HepG2 (cell line): ENCODE data around the gene TRIM15. TPM values are rescaled to one million over a fixed set of nuclear protein-coding genes. Genes with fewer than 3 reads are reported as not detected.

ENCODE experiments used
- ATAC-seq: fragments of 200-7000 bp; cut with Tn5 transposase; 3 replicates; pipeline ENCODE4 v1.9.1; 2020; ENCODE audit warnings: mild to moderate bottlenecking, moderate library complexity
- BruUV-seq: library from RNA; stranded (reverse); fragments of 400-500 nt; replicated peaks from 2 replicates; lab custom pipeline; 2021; lab: Mats Ljungman, UMichigan
- CTCF ChIA-PET: fragments of 300-600 bp; formaldehyde crosslinking; extraction: SDS; loops from one replicate; lab custom pipeline; 2021; ENCODE audit warnings: low total read pairs, inconsistent platforms, low intra/inter-chr PET ratio; lab: Yijun Ruan, JAX
- POLR2A ChIA-PET: fragments of 350-600 bp; sonication (Branson Sonifier 250); formaldehyde crosslinking; loops from one replicate; lab custom pipeline; 2020; ENCODE audit warnings: antibody characterized with exemption, inconsistent platforms; lab: Yijun Ruan, JAX
- DNase-seq: peaks from one replicate; pipeline ENCODE4 v3.0.0-alpha.2; 2015; ENCODE audit warnings: low spot score
- FAIRE-seq: peaks from 3 replicates; lab custom pipeline; 2011; peaks lifted over from hg19 to GRCh38; lab: Jason Lieb, UNC
- H2AFZ ChIP-seq: one replicate; pipeline ENCODE4 v1.6.1; 2011; ENCODE audit warnings: low read length, inconsistent platforms
- H3K27ac ChIP-seq: fragments of 300-600 bp; 3 replicates; pipeline ENCODE4 v1.8.0; 2011; ENCODE audit warnings: mixed run types, mild to moderate bottlenecking, mixed read lengths, low read length, inconsistent platforms; ENCODE audit not compliant: insufficient read depth; ENCODE audit errors: extremely low read length
- H3K27me3 ChIP-seq, 2 experiments: fragments of 200-600 bp in 1 of 2; 2 replicates in 1 of 2; 3 replicates in 1 of 2; pipeline versions ENCODE4 v1.6.0 to v1.8.0; 2011; ENCODE audit warnings: low read length in 2 of 2, mild to moderate bottlenecking in 2 of 2, moderate library complexity in 2 of 2, inconsistent platforms in 1 of 2; ENCODE audit not compliant: insufficient read depth in 2 of 2, control insufficient read depth in 1 of 2
- H3K36me3 ChIP-seq, 2 experiments: fragments of 200-600 bp in 1 of 2; replicated peaks in 1 of 2; 2 replicates in 1 of 2; 3 replicates in 1 of 2; pipeline versions ENCODE4 v1.5.1 to v1.8.0; 2011; ENCODE audit warnings: low read length in 2 of 2, inconsistent platforms in 1 of 2; ENCODE audit not compliant: insufficient read depth in 2 of 2, control insufficient read depth in 1 of 2
- H3K4me1 ChIP-seq: 2 replicates; pipeline ENCODE4 v1.5.1; 2012; ENCODE audit warnings: low read length, inconsistent platforms; ENCODE audit not compliant: insufficient read depth
- H3K4me2 ChIP-seq: 2 replicates; pipeline ENCODE4 v1.6.0; 2011; ENCODE audit warnings: low read depth, low read length, inconsistent platforms
- H3K4me3 ChIP-seq, 3 experiments: fragments of 200-600 bp in 1 of 3; sonication (generic), shearing (Covaris generic) in 1 of 3; replicated peaks in 1 of 3; 2 replicates each; pipeline ENCODE4 v1.5.1; 2011 to 2016; ENCODE audit warnings: low read length in 3 of 3, inconsistent platforms in 2 of 3, low read depth in 2 of 3, mild to moderate bottlenecking in 2 of 3, control low read depth in 1 of 3, mixed read lengths in 1 of 3; ENCODE audit not compliant: insufficient read depth in 1 of 3
- H3K79me2 ChIP-seq: one replicate; pipeline ENCODE4 v1.6.1; 2011; ENCODE audit warnings: low read length, inconsistent platforms; ENCODE audit not compliant: insufficient read depth
- H3K9ac ChIP-seq: 2 replicates; pipeline ENCODE4 v1.6.0; 2011; ENCODE audit warnings: mild to moderate bottlenecking, low read depth, low read length, inconsistent platforms; ENCODE audit not compliant: insufficient read depth
- H3K9me3 ChIP-seq: 2 replicates; pipeline ENCODE4 v1.5.1; 2012; ENCODE audit warnings: mild to moderate bottlenecking, low read length
- H4K20me1 ChIP-seq: 2 replicates; pipeline ENCODE4 v1.6.0; 2011; ENCODE audit warnings: inconsistent platforms, mild to moderate bottlenecking, low read length, moderate library complexity; ENCODE audit not compliant: insufficient read depth
- AGO2 ChIP-seq: fragments of 200-400 bp; formaldehyde crosslinking; optimal IDR thresholded peaks from 2 replicates; pipeline ENCODE3; 2017; ENCODE audit warnings: mild to moderate bottlenecking, low read depth, low read length, moderate library complexity
- DMTF1 ChIP-seq: sonication (generic); formaldehyde crosslinking; IDR thresholded peaks from 2 replicates; pipeline ENCODE4 v1.4.0; 2020; ENCODE audit warnings: mild to moderate bottlenecking, missing genetic modification reagents
- ETS1 ChIP-seq: sonication (generic); formaldehyde crosslinking; IDR thresholded peaks from 2 replicates; pipeline ENCODE4 v1.4.0; 2020; ENCODE audit warnings: missing genetic modification reagents
- FOXK2 ChIP-seq: fragments of 450-650 bp; IDR thresholded peaks from 2 replicates; pipeline ENCODE4 v1.6.1; 2016
- HINFP ChIP-seq: sonication (generic); formaldehyde crosslinking; IDR thresholded peaks from 2 replicates; pipeline ENCODE4 v1.4.0; 2020; ENCODE audit warnings: low read depth, mild to moderate bottlenecking, missing genetic modification reagents
- MYNN ChIP-seq: sonication (generic); formaldehyde crosslinking; IDR thresholded peaks from 2 replicates; pipeline ENCODE4 v1.4.0; 2020; ENCODE audit warnings: mild to moderate bottlenecking, low read depth, missing genetic modification reagents
- SP4 ChIP-seq: sonication (generic); formaldehyde crosslinking; IDR thresholded peaks from 2 replicates; pipeline ENCODE4 v1.8.1; 2023; ENCODE audit warnings: mild to moderate bottlenecking, missing genetic modification reagents
- YY1 ChIP-seq: IDR thresholded peaks from 2 replicates; pipeline ENCODE4 v1.6.1; 2011; ENCODE audit warnings: low read length, low read depth, moderate library complexity, mild to moderate bottlenecking; ENCODE audit not compliant: insufficient read depth, insufficient replicate concordance
- ZBTB20 ChIP-seq: sonication (generic); formaldehyde crosslinking; IDR thresholded peaks from 2 replicates; pipeline ENCODE4 v1.8.1; 2023; ENCODE audit warnings: missing genetic modification reagents, low read depth, mild to moderate bottlenecking, borderline replicate concordance
- ZNF282 ChIP-seq: fragments of 450-650 bp; IDR thresholded peaks from 2 replicates; pipeline ENCODE4 v1.6.1; 2018; ENCODE audit not compliant: partially characterized antibody
- ZNF543 ChIP-seq: sonication (generic); formaldehyde crosslinking; IDR thresholded peaks from 2 replicates; pipeline ENCODE4 v1.4.0; 2020; ENCODE audit warnings: mild to moderate bottlenecking, missing genetic modification reagents
- ZNF574 ChIP-seq: sonication (generic); formaldehyde crosslinking; IDR thresholded peaks from 2 replicates; pipeline ENCODE4 v1.4.0; 2020; ENCODE audit warnings: missing genetic modification reagents
- ZNF678 ChIP-seq: sonication (generic); formaldehyde crosslinking; IDR thresholded peaks from 2 replicates; pipeline ENCODE4 v1.4.0; 2020; ENCODE audit warnings: mild to moderate bottlenecking, missing genetic modification reagents
- WGBS: methylation state at CpG from one replicate; pipeline ENCODE4 v1.1.6; 2017; ENCODE audit warnings: low lambda C conversion rate; 5-methylcytosine and 5-hydroxymethylcytosine counted together
- in situ Hi-C: cut with HindIII; loops from 2 replicates; pipeline ENCODE4 v1.10.0; 2017; ENCODE audit warnings: low pct_unique_long_range_greater_than_20kb; ENCODE audit not compliant: extremely low pct_ligation_motif_present
- intact Hi-C: fragments of 100-400 bp; cut with micrococcal nuclease; formaldehyde crosslinking; loops from one replicate; pipeline ENCODE4 v1.10.0; 2022; ENCODE audit not compliant: unreplicated experiment
- polyA plus RNA-seq, 8 experiments: library from polyadenylated mRNA; depleted of rRNA in 3 of 8; stranded (reverse) in 7 of 8; unstranded in 1 of 8; fragments of >200 nt; fragmentation: Illumina TruSeq in 4 of 8; extraction: Trizol in 4 of 8; gene quantifications; 2 replicates each; pipeline versions ENCODE4 v1.2.1 to v1.2.3, GENCODE V29; 2011 to 2016; ENCODE audit warnings: low read depth in 4 of 8, missing spikeins in 1 of 8, mixed read lengths in 1 of 8; ENCODE audit not compliant: insufficient read depth in 1 of 8
- total RNA-seq, 5 experiments: library from RNA; depleted of rRNA; stranded (reverse); fragments of >200 nt; fragmentation: Illumina TruSeq; extraction: Trizol; gene quantifications; 2 replicates each; pipeline ENCODE4 v1.2.3, GENCODE V29; 2016; ENCODE audit warnings: low read depth in 1 of 5
- TF ChIP-seq, protein P1 (sequence below): sonication (generic); formaldehyde crosslinking; IDR thresholded peaks from 2 replicates; pipeline ENCODE4 v1.5.0; 2020; ENCODE audit warnings: mild to moderate bottlenecking, missing genetic modification reagents

Gene TRIM15
- total and polyA plus RNA-seq, 2 of the 13 experiments (the other 11 are each of a cell fraction or from before 2014, with no cell fraction given) = 35.1 to 38.2 TPM

GRCh38 chr6:30167101-30167500 is 3.8 kb downstream of the TRIM15 start:
- FAIRE-seq = no peak
- ChIA-PET POLR2A (interaction anchor here (1.4 kb wide), 1 partner anchor 65 kb away, joined by 3 read pairs; no protein-coding TSS in a partner anchor), CTCF (no interaction called here)
- WGBS = 91% methylated on average over 6 of the region's 6 CpGs
- peaks cover 19 to 51% of the 10 kb centered on the region in 2 experiments for H3K36me3 ChIP-seq
- H4K20me1 ChIP-seq = no peaks in the 10 kb centered on the region; the same call in 1 of the 2 replicates
- in situ Hi-C loops (no loop called here), intact Hi-C loops (no loop called here)
- DNase-seq = no peak
- H3K9me3 ChIP-seq = no peaks in the 10 kb centered on the region
- peaks cover 41% of the 10 kb centered on the region for H3K4me1 ChIP-seq
- H3K79me2 ChIP-seq = peaks cover 38% of the 10 kb centered on the region
- no peak overlapping the region for H3K9ac ChIP-seq
- no peak overlapping the region for H3K4me2 ChIP-seq
- ATAC-seq = no peak
- no peak overlapping the region for H2AFZ ChIP-seq
- no peak overlapping the region for H3K27ac ChIP-seq
- no TSS peak for BruUV-seq
- no peak overlapping the region for H3K4me3 ChIP-seq
- H3K27me3 ChIP-seq = peaks cover 0 to 3% of the 10 kb centered on the region in 2 experiments; a peak in 1 of 5 replicates
- TF ChIP-seq ZNF574 (CRISPR knock-in tag) (no peak), YY1 (no peak), ZBTB20 (CRISPR knock-in tag) (no peak), HINFP (CRISPR knock-in tag) (no peak), ZNF282 (no peak), MYNN (no peak), FOXK2 (no peak), SP4 (CRISPR knock-in tag) (no peak), ZNF678 (CRISPR knock-in tag) (no peak), AGO2 (no peak), DMTF1 (CRISPR knock-in tag) (no peak), ZNF543 (CRISPR knock-in tag) (no peak), ETS1 (CRISPR knock-in tag) (no peak)
- TF ChIP-seq, protein P1, sequence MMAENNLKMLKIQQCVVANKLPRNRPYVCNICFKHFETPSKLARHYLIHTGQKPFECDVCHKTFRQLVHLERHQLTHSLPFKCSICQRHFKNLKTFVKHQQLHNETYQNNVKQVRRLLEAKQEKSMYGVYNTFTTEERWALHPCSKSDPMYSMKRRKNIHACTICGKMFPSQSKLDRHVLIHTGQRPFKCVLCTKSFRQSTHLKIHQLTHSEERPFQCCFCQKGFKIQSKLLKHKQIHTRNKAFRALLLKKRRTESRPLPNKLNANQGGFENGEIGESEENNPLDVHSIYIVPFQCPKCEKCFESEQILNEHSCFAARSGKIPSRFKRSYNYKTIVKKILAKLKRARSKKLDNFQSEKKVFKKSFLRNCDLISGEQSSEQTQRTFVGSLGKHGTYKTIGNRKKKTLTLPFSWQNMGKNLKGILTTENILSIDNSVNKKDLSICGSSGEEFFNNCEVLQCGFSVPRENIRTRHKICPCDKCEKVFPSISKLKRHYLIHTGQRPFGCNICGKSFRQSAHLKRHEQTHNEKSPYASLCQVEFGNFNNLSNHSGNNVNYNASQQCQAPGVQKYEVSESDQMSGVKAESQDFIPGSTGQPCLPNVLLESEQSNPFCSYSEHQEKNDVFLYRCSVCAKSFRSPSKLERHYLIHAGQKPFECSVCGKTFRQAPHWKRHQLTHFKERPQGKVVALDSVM (CRISPR knock-in tag) = no peak
